ENCODE data around the gene BCL2. TPM values are rescaled to one million over a fixed set of nuclear protein-coding genes. Genes with fewer than 3 reads are reported as not detected.
A peak's percentile ranks its signal among the peaks of the same experiment; 100 is the strongest.

Gene BCL2
- total and polyA plus RNA-seq, 3 donors from 2014 or later = 6.3 to 20.8 (median 16.0) TPM

DNA sequence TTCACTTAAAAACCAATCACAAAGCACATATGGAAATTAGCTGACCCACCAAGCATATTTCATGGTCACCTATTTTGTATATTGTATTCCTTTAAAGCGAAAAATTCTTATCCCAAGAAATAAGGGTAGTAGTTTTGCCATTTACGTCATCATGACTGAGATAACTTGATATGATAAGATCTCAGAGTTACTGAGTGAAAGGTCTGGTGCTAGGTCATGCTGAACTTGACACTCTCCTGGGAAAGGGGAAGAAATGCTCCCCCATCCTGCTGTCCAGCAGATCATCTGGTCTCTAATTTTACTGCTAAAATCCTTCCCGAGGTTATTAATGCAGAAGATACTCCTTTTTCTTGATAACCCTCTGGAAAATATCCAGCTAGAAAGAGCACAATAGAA lies 78.3 kb downstream of the BCL2 start:
- H3K36me3 ChIP-seq (ENCODE audit: low read depth, missing control alignments) = no peaks in the 10 kb centered on the region
- H3K9me3 ChIP-seq = no peaks in the 10 kb centered on the region
- H3K27me3 ChIP-seq = no peaks in the 10 kb centered on the region
- intact Hi-C loops (cut with DNase I; ENCODE audit: low total_unique reads) = no loop called here
- no peak overlapping the region for H3K4me3 ChIP-seq
- DNase-seq = no peak
- TF ChIP-seq, protein P1, sequence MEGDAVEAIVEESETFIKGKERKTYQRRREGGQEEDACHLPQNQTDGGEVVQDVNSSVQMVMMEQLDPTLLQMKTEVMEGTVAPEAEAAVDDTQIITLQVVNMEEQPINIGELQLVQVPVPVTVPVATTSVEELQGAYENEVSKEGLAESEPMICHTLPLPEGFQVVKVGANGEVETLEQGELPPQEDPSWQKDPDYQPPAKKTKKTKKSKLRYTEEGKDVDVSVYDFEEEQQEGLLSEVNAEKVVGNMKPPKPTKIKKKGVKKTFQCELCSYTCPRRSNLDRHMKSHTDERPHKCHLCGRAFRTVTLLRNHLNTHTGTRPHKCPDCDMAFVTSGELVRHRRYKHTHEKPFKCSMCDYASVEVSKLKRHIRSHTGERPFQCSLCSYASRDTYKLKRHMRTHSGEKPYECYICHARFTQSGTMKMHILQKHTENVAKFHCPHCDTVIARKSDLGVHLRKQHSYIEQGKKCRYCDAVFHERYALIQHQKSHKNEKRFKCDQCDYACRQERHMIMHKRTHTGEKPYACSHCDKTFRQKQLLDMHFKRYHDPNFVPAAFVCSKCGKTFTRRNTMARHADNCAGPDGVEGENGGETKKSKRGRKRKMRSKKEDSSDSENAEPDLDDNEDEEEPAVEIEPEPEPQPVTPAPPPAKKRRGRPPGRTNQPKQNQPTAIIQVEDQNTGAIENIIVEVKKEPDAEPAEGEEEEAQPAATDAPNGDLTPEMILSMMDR (IDR thresholded peaks at IDR 0.05) = no peak
- no peak for TF ChIP-seq POLR2A (IDR thresholded peaks at IDR 0.05)
- H3K27ac ChIP-seq = peak overlapping the region; percentile 47 to 63
- H3K4me1 ChIP-seq = peaks cover 44% of the 10 kb centered on the region
- 52 to 62% methylated on average over 3 of the region's 3 CpGs for WGBS, 2 donors

DNA sequence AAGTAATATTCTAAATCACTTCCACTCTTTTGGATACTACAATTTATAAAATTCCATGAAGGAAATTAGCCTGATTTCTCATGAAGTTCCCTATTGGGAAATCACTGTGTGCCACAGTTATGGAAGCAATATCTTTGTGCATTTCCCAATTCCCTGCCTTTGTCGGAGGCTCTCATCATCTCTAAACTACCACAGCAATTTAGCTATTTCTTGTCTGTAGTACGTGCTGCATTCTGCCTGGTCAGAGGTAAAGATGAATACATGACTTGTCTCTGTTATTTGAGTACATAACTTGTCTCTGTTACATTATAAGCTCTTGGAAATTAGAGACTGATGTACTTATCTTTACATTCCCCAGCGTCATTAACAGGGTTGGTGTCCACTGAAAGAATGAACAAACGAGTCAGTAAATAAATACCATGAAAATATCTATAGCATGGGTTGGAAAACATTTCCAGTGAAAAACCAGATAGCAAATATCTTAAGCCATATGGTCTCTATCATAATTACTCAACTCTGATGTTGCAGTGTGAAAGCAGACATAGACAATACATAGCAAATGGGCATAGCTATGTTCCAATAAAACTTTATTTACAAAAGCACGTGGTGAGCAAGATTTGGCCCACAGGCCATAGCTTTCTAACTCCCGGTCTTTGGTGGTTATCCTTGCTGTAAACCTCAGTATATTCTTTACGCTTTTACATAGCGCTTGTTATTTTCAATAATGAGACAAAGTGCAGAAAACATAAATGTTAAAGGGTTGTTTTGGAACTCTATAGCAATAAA lies 78.8 kb downstream of the BCL2 start:
- Histone ChIP-seq H3K4me1 (peaks cover 44% of the 10 kb centered on the region), H3K27ac (peak overlapping the region; percentile 47 to 63), H3K9me3 (no peaks in the 10 kb centered on the region), H3K4me3 (no peak overlapping the region), H3K27me3 (no peaks in the 10 kb centered on the region), H3K36me3 (ENCODE audit: low read depth, missing control alignments) (no peaks in the 10 kb centered on the region)
- DNase-seq = no peak
- intact Hi-C loops (cut with DNase I; ENCODE audit: low total_unique reads) = no loop called here
- 72 to 77% methylated on average over 8 of the region's 8 CpGs for WGBS, 2 donors
- no peak for TF ChIP-seq POLR2A (IDR thresholded peaks at IDR 0.05)
- TF ChIP-seq, protein P1 (IDR thresholded peaks at IDR 0.05) = no peak

DNA sequence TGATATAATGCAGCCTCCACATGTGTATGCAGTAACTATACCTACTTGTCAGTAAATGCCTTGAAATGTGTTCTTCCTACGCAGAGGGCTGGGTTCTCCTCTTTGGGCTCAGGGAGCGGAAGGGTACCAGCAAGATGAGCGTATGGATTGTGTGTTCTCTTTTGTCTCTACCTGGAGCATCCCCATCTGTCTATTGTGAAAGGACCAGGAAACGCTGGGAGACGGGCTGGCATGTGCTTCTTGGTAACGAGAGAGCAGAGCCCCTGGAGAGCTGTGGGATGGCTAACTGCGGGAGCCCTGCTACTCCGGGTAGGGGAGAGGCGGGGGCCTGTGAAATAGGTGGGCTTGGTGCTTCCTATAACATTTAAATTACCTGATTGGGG lies 80.9 kb downstream of the BCL2 start:
- Histone ChIP-seq H3K9me3 (no peaks in the 10 kb centered on the region), H3K4me1 (peaks cover 44% of the 10 kb centered on the region), H3K36me3 (ENCODE audit: low read depth, missing control alignments) (no peaks in the 10 kb centered on the region), H3K4me3 (no peak overlapping the region), H3K27ac (peak overlapping the region; percentile 83 to 89), H3K27me3 (no peaks in the 10 kb centered on the region)
- no peak for DNase-seq
- intact Hi-C loops (cut with DNase I; ENCODE audit: low total_unique reads) = no loop called here
- TF ChIP-seq, protein P1 (IDR thresholded peaks at IDR 0.05) = no peak
- TF ChIP-seq POLR2A (IDR thresholded peaks at IDR 0.05) = no peak
- 86 to 91% methylated on average over 8 to 9 of the region's 9 CpGs for WGBS, 2 donors

DNA sequence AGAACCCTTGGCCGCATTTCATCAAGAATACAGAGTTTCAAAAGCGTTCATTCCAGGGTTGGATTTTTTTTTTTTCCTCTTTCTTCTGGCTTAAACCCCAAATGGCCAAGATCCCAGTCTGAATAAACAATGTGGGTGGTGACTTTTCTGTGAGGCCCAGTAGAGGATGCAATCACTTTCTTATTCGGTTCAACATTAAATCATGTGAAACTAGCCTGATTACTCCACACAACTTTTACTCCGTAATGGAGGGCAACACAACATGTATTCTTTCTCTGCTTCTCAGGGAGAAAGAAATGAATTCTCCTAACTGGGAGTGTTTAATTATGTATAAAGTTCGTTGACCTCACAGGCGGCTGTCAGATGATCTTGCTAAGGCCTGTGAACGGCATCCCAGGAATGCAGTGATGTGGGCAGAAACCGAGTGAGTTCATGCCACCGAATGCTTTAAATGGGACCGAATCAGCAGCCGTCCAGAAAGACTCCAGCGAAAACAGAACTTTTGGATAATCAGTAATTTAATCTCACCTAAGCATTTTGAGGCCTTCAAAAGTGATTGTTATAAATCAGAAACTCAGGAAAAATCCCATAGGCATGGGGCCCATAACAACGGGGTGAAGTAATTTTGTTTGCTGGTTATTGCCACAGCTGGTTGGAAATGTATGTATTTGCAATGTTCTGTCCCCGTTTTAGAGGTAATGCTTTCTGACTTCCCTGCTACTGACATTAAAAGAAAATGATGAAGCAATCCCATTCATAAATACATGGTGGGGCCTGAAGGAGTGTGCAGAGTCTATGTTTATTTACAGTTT lies 81.5 kb downstream of the BCL2 start:
- H3K4me3 ChIP-seq = peak overlapping the region in 1 of 2 donors; percentile 24
- TF ChIP-seq, protein P1 (IDR thresholded peaks at IDR 0.05) = no peak
- no peak for TF ChIP-seq POLR2A (IDR thresholded peaks at IDR 0.05)
- intact Hi-C loops (cut with DNase I; ENCODE audit: low total_unique reads) = no loop called here
- H3K27ac ChIP-seq = peak overlapping the region; percentile 83 to 89
- H3K9me3 ChIP-seq = no peaks in the 10 kb centered on the region
- no peaks in the 10 kb centered on the region for H3K27me3 ChIP-seq
- peaks cover 44% of the 10 kb centered on the region for H3K4me1 ChIP-seq
- WGBS, 2 donors = 22 to 32% methylated on average over 14 of the region's 14 CpGs
- H3K36me3 ChIP-seq (ENCODE audit: low read depth, missing control alignments) = no peaks in the 10 kb centered on the region
- DNase-seq = peak; percentile 79
